DOHH2 (cell line): ENCODE results near the gene ARMC9.

ENCODE experiments used
- H3F3A ChIP-seq: fragments of 200-600 bp; sonication (generic), shearing (Covaris generic); 2 replicates; pipeline ENCODE4 v1.6.0; 2016; ENCODE audit warnings: antibody characterized with exemption, mild to moderate bottlenecking; ENCODE audit not compliant: control insufficient read depth, insufficient read depth
- H3K27ac ChIP-seq: fragments of 200-600 bp; sonication (generic); 2 replicates; pipeline ENCODE4 v1.5.1; 2014; ENCODE audit warnings: low read depth, mild to moderate bottlenecking, low read length, moderate library complexity
- H3K27me3 ChIP-seq: fragments of 200-600 bp; sonication (generic); 2 replicates; pipeline ENCODE4 v1.6.1; 2014; ENCODE audit warnings: mild to moderate bottlenecking, low read length, mixed read lengths; ENCODE audit not compliant: control insufficient read depth
- H3K36me3 ChIP-seq: fragments of 200-600 bp; sonication (generic); 2 replicates; pipeline ENCODE4 v1.6.1; 2014; ENCODE audit warnings: mild to moderate bottlenecking, low read length, moderate library complexity, mixed read lengths; ENCODE audit not compliant: control insufficient read depth
- H3K4me1 ChIP-seq: fragments of 200-600 bp; sonication (generic); 2 replicates; pipeline ENCODE4 v1.6.1; 2014; ENCODE audit warnings: mild to moderate bottlenecking, low read length, mixed read lengths; ENCODE audit not compliant: control insufficient read depth
- H3K4me2 ChIP-seq: fragments of 200-600 bp; sonication (generic); 2 replicates; pipeline ENCODE4 v1.6.0; 2014; ENCODE audit warnings: mild to moderate bottlenecking, low read length, moderate library complexity
- H3K4me3 ChIP-seq: fragments of 200-600 bp; sonication (generic); 2 replicates; pipeline ENCODE4 v1.5.1; 2014; ENCODE audit warnings: mild to moderate bottlenecking, low read length, mixed read lengths
- H3K79me2 ChIP-seq: fragments of 200-600 bp; sonication (generic); 2 replicates; pipeline ENCODE4 v1.6.1; 2014; ENCODE audit warnings: mild to moderate bottlenecking, low read length, mixed read lengths; ENCODE audit not compliant: control insufficient read depth
- H3K9me2 ChIP-seq: fragments of 200-600 bp; sonication (generic); replicated peaks from 2 replicates; pipeline ENCODE4 v1.6.1; 2014; ENCODE audit warnings: mild to moderate bottlenecking, low read length, mixed read lengths; ENCODE audit not compliant: control insufficient read depth
- H3K9me3 ChIP-seq: fragments of 200-600 bp; sonication (generic); 2 replicates; pipeline ENCODE4 v1.6.1; 2014; ENCODE audit warnings: antibody characterized with exemption, low read length, mixed read lengths; ENCODE audit not compliant: control insufficient read depth, insufficient read depth
- H4K20me1 ChIP-seq: fragments of 200-600 bp; sonication (generic); 2 replicates; pipeline ENCODE4 v1.6.0; 2014; ENCODE audit warnings: low read depth, mild to moderate bottlenecking, antibody characterized with exemption, low read length, moderate library complexity; ENCODE audit not compliant: control insufficient read depth, insufficient read depth
- CTCF ChIP-seq: fragments of 200-600 bp; sonication (generic); IDR thresholded peaks from one replicate; pipeline ENCODE4 v1.5.1; 2014; ENCODE audit warnings: antibody characterized with exemption, mild to moderate bottlenecking, low read depth, low read length; ENCODE audit not compliant: poor library complexity, severe bottlenecking
- EZH2phosphoT487 ChIP-seq: fragments of 200-600 bp; sonication (generic); IDR thresholded peaks from 2 replicates; pipeline ENCODE4 v1.6.1; 2017; ENCODE audit warnings: borderline replicate concordance, mild to moderate bottlenecking, antibody characterized with exemption, low read length, moderate library complexity, mixed read lengths

The ARMC9 gene

DNA sequence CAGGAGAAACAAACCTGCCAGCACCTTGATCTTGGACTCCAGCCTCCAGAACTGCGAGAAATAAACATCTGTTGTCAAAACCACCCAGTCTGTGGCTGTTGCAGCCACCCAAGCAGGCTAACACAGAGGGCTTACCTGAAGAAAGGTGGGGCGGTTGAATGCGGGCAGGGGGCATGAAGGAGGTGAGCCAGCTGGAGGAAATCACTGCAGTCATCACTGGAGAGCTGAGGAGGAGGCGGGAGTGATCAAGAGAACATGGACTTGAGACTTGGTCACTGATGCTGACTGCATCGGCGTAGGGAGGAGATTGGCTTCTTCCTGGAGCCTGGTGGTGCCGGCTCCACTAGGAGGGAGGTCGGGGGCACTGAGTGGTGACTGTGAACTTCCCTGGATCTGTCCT, 14.6 kb upstream of the ARMC9 start:
- H4K20me1 ChIP-seq: no peaks in the 10 kb centered on the region
- no peaks in the 10 kb centered on the region for H3K9me3 ChIP-seq
- no peak overlapping the region for H3K27ac ChIP-seq
- no peak overlapping the region for H3K4me3 ChIP-seq
- peaks cover 38% of the 10 kb centered on the region for H3K4me1 ChIP-seq
- no peak overlapping the region for H3K4me2 ChIP-seq
- no peaks in the 10 kb centered on the region for H3K79me2 ChIP-seq
- TF ChIP-seq CTCF: no peak
- peaks cover 3% of the 10 kb centered on the region; the same call in 1 of the 2 replicates for H3F3A ChIP-seq
- no peaks in the 10 kb centered on the region for H3K36me3 ChIP-seq
- peaks cover 6% of the 10 kb centered on the region; the same call in 1 of the 2 replicates for H3K27me3 ChIP-seq
- H3K9me2 ChIP-seq: no peaks in the 10 kb centered on the region

GRCh38 chr2:231184319-231184718, 14.1 kb upstream of the ARMC9 start:
- Histone ChIP-seq H3K4me2 (no peak overlapping the region), H3K36me3 (no peaks in the 10 kb centered on the region), H3K9me2 (no peaks in the 10 kb centered on the region), H3K9me3 (no peaks in the 10 kb centered on the region), H3K4me1 (peaks cover 33% of the 10 kb centered on the region), H3K4me3 (no peak overlapping the region), H3F3A (peaks cover 3% of the 10 kb centered on the region; the same call in 1 of the 2 replicates), H3K79me2 (no peaks in the 10 kb centered on the region), H3K27ac (no peak overlapping the region), H4K20me1 (no peaks in the 10 kb centered on the region), H3K27me3 (peaks cover 6% of the 10 kb centered on the region; the same call in 1 of the 2 replicates)
- no peak for TF ChIP-seq CTCF
- TF ChIP-seq EZH2phosphoT487: no peak

DNA sequence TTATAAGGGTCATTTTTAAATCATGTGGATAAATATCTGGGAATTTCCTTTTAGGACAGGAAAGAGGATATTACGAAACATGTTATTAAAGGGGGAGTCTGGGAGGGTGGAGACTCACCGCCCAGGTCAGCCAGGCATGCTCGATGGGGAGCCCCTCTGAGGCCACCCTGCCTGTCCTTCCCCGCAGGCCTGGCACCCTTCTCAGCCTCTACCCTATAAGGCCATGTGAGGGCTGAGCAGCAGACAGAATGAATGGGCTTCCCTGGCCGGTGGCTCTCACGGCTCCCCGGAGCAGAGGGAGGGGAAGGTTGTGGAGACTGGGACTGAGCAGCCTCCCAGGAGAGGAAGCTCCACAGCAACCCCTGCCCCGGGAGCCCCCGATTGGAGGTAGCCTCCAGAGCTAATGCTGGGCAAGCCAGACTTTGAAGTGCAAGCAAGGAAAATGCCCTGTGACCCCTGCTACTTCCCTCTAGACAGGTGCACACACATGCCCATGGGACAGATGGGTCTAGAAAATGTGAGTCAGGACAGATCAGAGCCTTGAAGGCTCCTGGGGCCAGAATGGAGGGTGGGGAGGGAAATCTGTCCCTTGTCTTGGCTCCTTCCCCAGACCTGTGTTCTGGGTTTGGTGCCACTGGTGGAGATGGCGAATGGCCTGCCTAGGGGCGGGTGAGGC, 13.2 kb upstream of the ARMC9 start:
- Histone ChIP-seq H3K4me2 (no peak overlapping the region), H3K79me2 (no peaks in the 10 kb centered on the region), H4K20me1 (no peaks in the 10 kb centered on the region), H3K36me3 (no peaks in the 10 kb centered on the region), H3K9me3 (no peaks in the 10 kb centered on the region), H3K27ac (no peak overlapping the region), H3K4me1 (peaks cover 24% of the 10 kb centered on the region), H3K4me3 (no peak overlapping the region), H3K27me3 (peaks cover 6% of the 10 kb centered on the region; the same call in 1 of the 2 replicates), H3K9me2 (no peaks in the 10 kb centered on the region), H3F3A (no peaks in the 10 kb centered on the region)
- no peak for TF ChIP-seq CTCF
- TF ChIP-seq EZH2phosphoT487: no peak
